ENCODE results near the gene VPS4A.

Gene VPS4A

GRCh38 chr16:69324013-69324531 is 12.9 kb downstream of the VPS4A start:
- DNase-seq: no peak
- in situ Hi-C loops (cut with MboI; ENCODE audit: low pct_unique_long_range_greater_than_20kb, low sequenced_read_pairs): no loop called here

- in situ Hi-C loops (cut with MboI; ENCODE audit: low pct_unique_long_range_greater_than_20kb, low sequenced_read_pairs): no loop called here
- no peak for DNase-seq
Observed at GRCh38 chr16:69324585-69325253, 13.6 kb downstream of the VPS4A start.

DNA sequence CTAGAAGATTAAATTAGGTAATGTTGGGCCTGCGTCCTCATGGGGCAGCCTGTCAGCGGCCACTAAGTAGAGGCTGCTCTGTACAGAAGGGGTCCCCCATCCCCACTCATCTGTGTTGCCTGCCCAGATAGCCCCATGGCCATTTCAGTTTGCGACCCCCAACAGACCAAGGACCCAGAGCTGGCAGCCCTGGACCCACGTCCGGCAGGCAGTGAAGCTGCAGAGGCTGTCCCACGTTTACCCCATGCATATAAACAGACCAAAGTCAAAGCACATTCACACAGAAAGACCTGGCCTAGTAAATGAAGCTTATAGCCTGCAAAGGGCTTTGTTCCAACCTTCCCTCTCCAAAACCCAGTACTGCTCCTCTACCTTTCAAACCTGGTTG is 14.6 kb downstream of the VPS4A start:
- no peak for DNase-seq
- in situ Hi-C loops (cut with MboI; ENCODE audit: low pct_unique_long_range_greater_than_20kb, low sequenced_read_pairs): no loop called here

DNA sequence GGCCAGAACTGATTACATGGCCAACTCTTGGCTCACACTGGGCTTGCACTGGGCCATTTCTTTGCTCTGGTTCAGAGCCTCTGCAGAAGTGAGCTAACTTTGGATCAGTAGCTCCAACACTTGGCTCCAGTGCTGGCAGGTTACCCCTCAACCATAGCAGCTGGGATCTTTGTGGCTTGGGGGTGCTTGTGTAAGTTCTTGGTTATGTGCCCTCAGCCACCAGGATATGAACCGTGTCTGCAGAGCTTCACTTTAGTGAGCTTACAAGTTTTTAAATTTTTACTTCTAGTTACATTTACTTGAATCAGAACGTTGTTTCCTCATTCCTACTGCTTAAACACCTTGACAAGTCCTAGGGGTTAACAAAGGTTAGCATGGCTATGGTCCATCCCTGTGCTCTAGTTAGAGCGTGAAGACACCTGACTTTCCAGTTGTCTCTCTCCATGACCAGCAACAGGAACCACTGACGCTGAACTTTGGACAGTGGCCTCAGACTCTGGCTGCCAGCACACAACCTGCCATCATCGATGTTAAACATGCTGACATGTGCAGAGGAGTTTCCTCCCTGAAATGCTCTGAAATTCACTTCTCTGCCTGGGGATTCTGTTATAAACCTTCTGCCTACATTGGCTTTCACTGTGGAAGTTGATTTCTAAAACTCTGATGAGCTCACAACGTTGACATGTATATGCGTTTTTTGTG is 15.2 kb downstream of the VPS4A start:
- no peak for DNase-seq
- in situ Hi-C loops (cut with MboI; ENCODE audit: low pct_unique_long_range_greater_than_20kb, low sequenced_read_pairs): no loop called here

DNA sequence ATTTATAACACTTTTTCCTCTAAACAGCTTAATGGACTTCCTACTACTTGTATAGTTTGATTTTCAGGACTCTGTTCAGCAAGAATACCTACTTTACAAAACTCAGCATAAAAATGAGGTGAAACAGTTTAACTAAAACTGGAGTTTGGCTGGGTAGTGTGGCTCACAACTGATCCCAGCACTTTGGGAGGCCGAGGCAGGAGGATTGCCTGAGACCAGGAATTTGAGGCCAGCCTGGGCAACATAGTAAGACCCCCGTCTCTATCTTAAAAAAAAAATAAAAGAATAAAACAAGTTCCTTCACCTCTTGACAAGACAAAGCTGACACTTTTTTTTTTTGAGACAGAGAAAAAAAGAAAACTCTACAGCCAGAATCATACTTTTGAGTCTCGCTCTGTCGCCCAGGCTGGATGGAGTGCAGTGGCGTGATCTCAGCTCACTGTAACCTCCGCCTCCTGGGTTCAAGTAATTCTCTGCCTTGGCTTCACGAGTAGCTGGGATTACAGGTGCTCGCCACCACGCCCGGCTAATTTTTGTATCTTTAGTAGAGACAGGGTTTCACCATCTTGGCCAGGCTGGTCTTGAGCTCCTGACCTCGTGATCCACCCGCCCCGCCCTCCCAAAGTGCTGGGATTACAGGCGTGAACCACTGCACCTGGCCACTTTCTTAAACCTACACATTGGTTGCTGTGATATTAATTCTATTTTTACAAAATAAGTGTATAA is 16.6 kb downstream of the VPS4A start:
- DNase-seq: no peak
- in situ Hi-C loops (cut with MboI; ENCODE audit: low pct_unique_long_range_greater_than_20kb, low sequenced_read_pairs): no loop called here

GRCh38 chr16:69328854-69329316 is 17.7 kb downstream of the VPS4A start:
- no peak for DNase-seq
- in situ Hi-C loops (cut with MboI; ENCODE audit: low pct_unique_long_range_greater_than_20kb, low sequenced_read_pairs): no loop called here

DNA sequence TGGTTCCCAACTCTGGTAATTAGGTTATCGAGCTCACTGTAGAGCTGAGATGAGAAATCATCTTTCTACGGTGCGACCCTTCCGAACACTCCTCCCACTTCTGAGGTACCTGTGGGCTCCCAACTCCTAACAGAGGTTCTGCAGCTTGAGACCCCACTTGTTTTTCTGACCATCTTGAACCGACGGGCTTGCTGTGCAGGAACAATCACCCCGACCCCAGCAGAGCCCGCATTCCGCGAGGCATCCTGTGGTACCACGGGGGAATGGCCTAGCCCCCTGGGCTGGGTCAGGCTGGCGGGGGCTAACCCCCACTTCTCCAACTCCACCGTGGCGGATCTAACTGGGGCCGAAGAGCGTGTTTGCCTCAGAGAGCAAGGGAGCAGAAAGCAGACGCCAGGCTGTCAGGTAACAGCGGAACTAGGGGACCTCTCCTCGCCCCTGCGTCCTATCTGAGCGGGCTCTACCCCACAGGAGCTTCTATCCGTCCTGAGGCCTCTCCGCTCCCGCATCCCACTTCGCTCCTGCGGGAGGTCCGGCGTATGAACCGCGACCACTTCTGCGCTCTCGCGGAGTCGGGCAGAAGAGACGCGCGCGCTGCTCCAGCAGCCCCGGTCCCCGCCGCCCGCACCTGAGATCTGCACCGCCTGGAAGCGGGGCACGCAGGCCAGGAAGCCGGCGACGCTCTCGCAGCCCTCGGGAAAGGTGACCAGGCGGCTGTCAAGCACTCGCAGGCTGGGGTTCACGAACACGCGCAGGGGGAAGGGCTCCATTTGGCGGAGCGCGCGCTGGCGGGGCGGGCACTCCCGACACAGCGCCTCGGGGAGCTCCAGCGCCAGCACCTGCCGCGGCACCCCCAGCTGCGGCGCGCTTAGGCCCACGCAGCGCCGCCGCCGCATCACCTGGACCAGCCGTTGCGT is 18.5 kb downstream of the VPS4A start:
- no peak for DNase-seq
- in situ Hi-C loops (cut with MboI; ENCODE audit: low pct_unique_long_range_greater_than_20kb, low sequenced_read_pairs): no loop called here

GRCh38 chr16:69330286-69331109 is 19.3 kb downstream of the VPS4A start, which contains the start of gene PDF:
TSS of gene PDF (minus strand) at chr16:69330588. CDS start at chr16:69330570, 18 bp downstream.
- peak; percentile 93 for DNase-seq

DNA sequence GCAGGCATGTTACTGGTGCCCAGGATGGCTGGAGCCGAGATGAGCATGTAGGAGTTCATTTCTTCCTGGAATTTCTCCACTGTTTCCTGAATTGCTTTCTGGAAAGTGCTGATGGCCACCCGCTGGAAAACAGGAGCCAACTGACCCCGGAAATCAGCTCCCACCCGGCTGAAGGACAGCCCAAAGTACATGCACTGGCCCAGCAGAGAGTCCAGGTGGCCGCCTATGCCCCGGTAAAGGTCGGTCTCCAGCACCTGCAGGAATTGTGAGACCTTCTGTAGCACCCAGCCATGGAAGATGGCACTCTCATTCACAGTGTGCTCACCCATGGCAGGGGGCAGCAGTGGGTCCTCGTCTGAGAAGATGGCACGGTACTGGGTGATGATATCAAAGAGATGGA is 23.5 kb downstream of the VPS4A start:
- no peak for DNase-seq
- in situ Hi-C loops (cut with MboI; ENCODE audit: low pct_unique_long_range_greater_than_20kb, low sequenced_read_pairs): no loop called here

More at GRCh38 chr16:69330286-69331109, 19.3 kb downstream of the VPS4A start, which contains the start of gene PDF:
- in situ Hi-C loops (cut with MboI; ENCODE audit: low pct_unique_long_range_greater_than_20kb, low sequenced_read_pairs): no loop called here

- no peak for DNase-seq
- in situ Hi-C loops (cut with MboI; ENCODE audit: low pct_unique_long_range_greater_than_20kb, low sequenced_read_pairs): no loop called here
Observed at GRCh38 chr16:69338557-69339288, 27.6 kb downstream of the VPS4A start.

GRCh38 chr16:69339289-69340094 is 28.3 kb downstream of the VPS4A start, which contains the start of the genes COG8 and NIP7:
TSS of gene COG8 (minus strand) at chr16:69339564. CDS start at chr16:69339552, 12 bp downstream.
TSS of gene NIP7 (plus strand) at chr16:69339772. CDS start at chr16:69339830, 58 bp downstream.
- in situ Hi-C loops (cut with MboI; ENCODE audit: low pct_unique_long_range_greater_than_20kb, low sequenced_read_pairs): no loop called here
- peak; percentile 99 for DNase-seq

- in situ Hi-C loops (cut with MboI; ENCODE audit: low pct_unique_long_range_greater_than_20kb, low sequenced_read_pairs): no loop called here
- DNase-seq: no peak
Observed at GRCh38 chr16:69340095-69340644, 29.0 kb downstream of the VPS4A start.

- in situ Hi-C loops (cut with MboI; ENCODE audit: low pct_unique_long_range_greater_than_20kb, low sequenced_read_pairs): no loop called here
- no peak for DNase-seq
Observed at GRCh38 chr16:69344171-69344570, 33.0 kb downstream of the VPS4A start.

- DNase-seq: no peak
- in situ Hi-C loops (cut with MboI; ENCODE audit: low pct_unique_long_range_greater_than_20kb, low sequenced_read_pairs): no loop called here
Observed at GRCh38 chr16:69345923-69346322, 34.8 kb downstream of the VPS4A start.

GRCh38 chr16:69346683-69347082 is 35.5 kb downstream of the VPS4A start:
- in situ Hi-C loops (cut with MboI; ENCODE audit: low pct_unique_long_range_greater_than_20kb, low sequenced_read_pairs): no loop called here
- no peak for DNase-seq

DNA sequence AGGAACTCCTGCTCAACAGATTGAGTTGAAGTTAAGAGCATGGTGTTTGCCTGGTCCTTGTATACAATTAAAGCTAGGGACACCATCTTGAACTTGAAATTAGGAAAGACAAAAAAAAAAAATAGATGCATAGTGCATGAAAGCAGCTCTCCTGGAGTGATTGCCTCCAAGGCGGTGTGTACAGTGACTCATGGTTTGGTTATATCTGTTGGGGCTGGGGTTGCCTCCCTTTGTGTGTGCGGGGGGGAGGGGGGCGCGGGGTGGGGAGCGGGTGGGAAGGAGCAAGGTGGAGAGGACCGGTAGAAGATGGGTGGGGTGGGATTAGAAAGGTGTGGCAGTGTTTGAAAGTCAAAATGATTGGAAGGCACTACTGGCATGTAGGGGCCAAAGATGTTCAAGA is 37.1 kb downstream of the VPS4A start:
- in situ Hi-C loops (cut with MboI; ENCODE audit: low pct_unique_long_range_greater_than_20kb, low sequenced_read_pairs): no loop called here
- DNase-seq: no peak

All from KBM-7 (cell line).